Pancreas (tissue), 10 donors: ENCODE measurements around the gene AFF3. TPM values are rescaled to one million over a fixed set of nuclear protein-coding genes. Genes with fewer than 3 reads are reported as not detected.
"Not testable (repeated sequence)": the region's sequence is repeated elsewhere in the genome, so short reads cannot be mapped to it uniquely, and the experiment has no call there.

ENCODE experiments used
- ATAC-seq, 4 donors: fragments of 200-7000 bp; cut with Tn5 transposase; one replicate each; pipeline versions ENCODE4 v1.8.0 to v1.9.1; 2020; ENCODE audit warnings: mild to moderate bottlenecking in 4 of 4, moderate library complexity in 4 of 4
- DNase-seq, 6 donors: peaks; one replicate each; pipeline ENCODE4 v3.0.0-alpha.2; 2020
- FAIRE-seq: peaks from 2 replicates; lab custom pipeline; 2012; peaks lifted over from hg19 to GRCh38; lab: Jason Lieb, UNC
- H3K27ac ChIP-seq, 4 donors: fragments of 200-600 bp; sonication (generic); 1 replicate in 3 of 4; 2 replicates in 1 of 4; pipeline versions ENCODE4 v1.5.0 to v1.8.0; 2020
- H3K27me3 ChIP-seq, 4 donors: fragments of 200-600 bp; one replicate each; pipeline ENCODE4 v1.8.0; 2021
- H3K36me3 ChIP-seq, 3 donors: fragments of 200-600 bp; sonication (generic) in 1 of 3; one replicate each; pipeline versions ENCODE4 v1.5.0 to v1.8.0; 2020 to 2021
- H3K4me1 ChIP-seq, 3 donors: fragments of 200-600 bp; one replicate each; pipeline ENCODE4 v1.8.0; 2021
- H3K4me3 ChIP-seq, 4 donors: fragments of 200-600 bp; sonication (generic) in 2 of 4; one replicate each; pipeline versions ENCODE4 v1.5.0 to v1.8.0; 2020 to 2021
- H3K9me3 ChIP-seq, 4 donors: fragments of 200-600 bp; one replicate each; pipeline ENCODE4 v1.8.0; 2021
- WGBS, 2 donors: extraction: QIAGEN DNeasy Blood & Tissue Kit; methylation state at CpG; one replicate each; pipeline ENCODE4 v1.1.7; 2013; 5-methylcytosine and 5-hydroxymethylcytosine counted together
- intact Hi-C, 3 donors: fragments of 100-400 bp; cut with DNase I; formaldehyde crosslinking; loops; one replicate each; pipeline versions ENCODE4 v1.11.1 to v1.14.2; 2022
- polyA plus RNA-seq, 2 donors: library from polyadenylated mRNA; stranded (reverse); fragments of 200-250 nt; gene quantifications; one replicate each; pipeline ENCODE4 v1.2.3, GENCODE V29; 2013
- total RNA-seq, 6 donors: library from RNA; stranded (reverse); fragmentation: NEBNext Ultra II Directional in 4 of 6; extraction: Animal tissue kit (Norgen Biotek cat#: 25700) in 4 of 6; gene quantifications; one replicate each; pipeline versions ENCODE4 v1.2.1 to v1.2.4, GENCODE V29; 2021 to 2023
- TF ChIP-seq, protein P1 (sequence below), 4 donors: fragments of 200-600 bp; sonication (generic) in 3 of 4; IDR thresholded peaks; one replicate each; pipeline versions ENCODE4 v1.5.0 to v1.8.0; 2021; ENCODE audit warnings: antibody characterized with exemption in 4 of 4
- donor health status: healthy with polysubstance abuse.
- donor health status: DM: no; HTN: no; CAD: no; lungs with moderate emphysema.
- donor health status: DM: no; HTN: no; CAD: no.
- donor health status: control.
- donor health status: control.
- donor health status: Bipolar disorder and iron deficiency.
- donor health status: DM: yes; HTN: yes; CAD: no.
- donor health status: DM: no; HTN: no; CAD: no.
- donor health status: DM: no; HTN: no; CAD: no.
- donor health status: DM: yes; HTN: yes; CAD: no.

Gene AFF3
- total and polyA plus RNA-seq, 8 donors = 0.19 to 1.1 (median 0.54) TPM

DNA sequence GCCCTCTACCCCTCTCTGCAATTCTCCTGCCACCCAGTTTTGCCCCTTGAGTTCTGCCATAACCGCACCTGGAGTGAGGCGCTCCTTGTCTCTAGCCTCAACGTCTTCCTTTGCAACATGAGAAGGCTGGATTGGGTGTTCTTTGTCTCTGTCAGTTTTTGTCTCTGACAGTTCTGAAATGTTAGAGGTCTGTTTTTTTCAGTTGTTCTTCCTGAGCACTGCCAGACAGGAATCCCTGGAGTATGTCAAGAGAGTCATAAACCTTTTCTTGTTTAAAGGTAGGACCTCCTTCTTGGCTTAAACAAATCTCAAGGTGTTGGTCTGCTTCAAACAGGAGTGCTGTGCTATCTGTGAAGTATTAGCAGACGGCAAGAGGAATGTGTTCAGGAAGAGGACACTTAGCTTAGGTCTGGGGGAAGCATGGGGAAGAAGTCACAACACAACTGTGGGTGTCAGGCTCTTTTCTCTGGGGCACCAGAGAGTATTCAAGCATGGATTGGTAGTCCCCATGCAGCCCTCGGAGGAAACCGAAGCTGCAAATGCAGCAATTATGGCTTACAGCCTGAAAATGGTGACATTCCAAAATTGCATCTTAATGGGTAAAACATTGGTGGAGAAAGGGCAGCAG is 32.3 kb downstream of the AFF3 start:
- DNase-seq (no peak), FAIRE-seq (no peak), ATAC-seq (no peak)
- no peak overlapping the region for H3K27ac ChIP-seq
- H3K27me3 ChIP-seq = no peaks in the 10 kb centered on the region
- WGBS, 2 donors = 69 to 74% methylated on average over 6 of the region's 6 CpGs
- no peak overlapping the region for H3K4me3 ChIP-seq
- intact Hi-C loops = no loop called here
- no peaks in the 10 kb centered on the region for H3K36me3 ChIP-seq
- TF ChIP-seq, protein P1, sequence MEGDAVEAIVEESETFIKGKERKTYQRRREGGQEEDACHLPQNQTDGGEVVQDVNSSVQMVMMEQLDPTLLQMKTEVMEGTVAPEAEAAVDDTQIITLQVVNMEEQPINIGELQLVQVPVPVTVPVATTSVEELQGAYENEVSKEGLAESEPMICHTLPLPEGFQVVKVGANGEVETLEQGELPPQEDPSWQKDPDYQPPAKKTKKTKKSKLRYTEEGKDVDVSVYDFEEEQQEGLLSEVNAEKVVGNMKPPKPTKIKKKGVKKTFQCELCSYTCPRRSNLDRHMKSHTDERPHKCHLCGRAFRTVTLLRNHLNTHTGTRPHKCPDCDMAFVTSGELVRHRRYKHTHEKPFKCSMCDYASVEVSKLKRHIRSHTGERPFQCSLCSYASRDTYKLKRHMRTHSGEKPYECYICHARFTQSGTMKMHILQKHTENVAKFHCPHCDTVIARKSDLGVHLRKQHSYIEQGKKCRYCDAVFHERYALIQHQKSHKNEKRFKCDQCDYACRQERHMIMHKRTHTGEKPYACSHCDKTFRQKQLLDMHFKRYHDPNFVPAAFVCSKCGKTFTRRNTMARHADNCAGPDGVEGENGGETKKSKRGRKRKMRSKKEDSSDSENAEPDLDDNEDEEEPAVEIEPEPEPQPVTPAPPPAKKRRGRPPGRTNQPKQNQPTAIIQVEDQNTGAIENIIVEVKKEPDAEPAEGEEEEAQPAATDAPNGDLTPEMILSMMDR (IDR thresholded peaks at IDR 0.05) = no peak
- H3K9me3 ChIP-seq = no peaks in the 10 kb centered on the region
- H3K4me1 ChIP-seq = no peaks in the 10 kb centered on the region

DNA sequence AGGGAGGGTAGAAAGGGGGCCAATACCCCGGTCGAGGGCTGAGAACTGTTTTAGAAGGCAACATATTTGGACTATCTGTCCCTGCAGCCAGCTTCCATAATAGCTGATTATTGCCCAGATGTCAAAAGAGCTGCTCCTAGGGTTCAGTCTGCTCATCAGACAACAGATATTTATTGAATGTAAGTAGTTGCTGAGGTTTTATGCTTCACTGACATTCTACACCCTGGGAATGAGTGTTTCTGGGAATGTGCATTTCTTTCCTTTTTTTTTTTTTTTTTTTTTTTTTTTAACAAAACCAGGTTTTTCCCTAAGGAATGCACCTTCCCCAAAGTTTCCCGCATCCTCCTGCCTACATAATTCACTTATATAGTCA is 33.8 kb downstream of the AFF3 start:
- H3K4me3 ChIP-seq, H3K9me3 ChIP-seq, H3K27ac ChIP-seq, intact Hi-C loops, ATAC-seq, H3K27me3 ChIP-seq, FAIRE-seq, H3K36me3 ChIP-seq, DNase-seq, H3K4me1 ChIP-seq: not testable (repeated sequence)
- WGBS, 2 donors = 60 to 66% methylated on average over 3 of the region's 3 CpGs

DNA sequence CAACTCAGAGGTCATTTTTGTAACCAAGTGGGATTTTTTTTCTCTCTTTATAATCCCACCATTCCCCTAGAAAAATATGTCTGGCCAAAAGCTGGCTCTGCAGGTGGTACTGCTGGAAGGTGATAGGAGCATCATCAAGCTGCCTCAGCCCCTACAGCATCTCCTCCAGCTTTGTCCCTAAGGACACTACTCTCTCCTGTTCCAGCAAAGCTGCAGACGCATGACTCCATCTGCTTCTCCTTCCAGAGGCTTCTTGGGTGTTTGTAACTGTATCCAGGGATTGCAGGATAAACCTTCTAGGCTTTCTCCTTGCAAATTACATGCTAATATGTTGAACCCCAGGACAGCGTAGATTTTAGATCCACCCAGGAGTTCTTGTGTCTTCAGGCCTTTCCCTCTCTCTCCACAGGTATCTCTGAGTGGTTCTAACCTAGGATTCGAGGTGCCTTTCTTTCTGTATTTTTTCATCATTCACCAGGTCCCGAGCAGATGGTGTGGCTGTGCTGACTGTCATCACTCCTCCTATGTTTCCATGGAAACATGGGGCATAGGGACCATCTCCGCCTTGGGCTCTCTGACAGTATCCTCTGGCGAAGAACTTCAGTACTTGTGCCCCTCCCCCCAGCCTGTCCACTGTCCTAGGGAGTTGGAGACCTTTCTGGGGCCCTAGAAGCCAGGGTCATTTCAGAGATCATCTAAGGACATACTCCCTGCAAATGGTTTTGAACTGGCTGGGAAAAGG is 34.3 kb downstream of the AFF3 start:
- H3K27ac ChIP-seq = no peak overlapping the region
- H3K4me1 ChIP-seq = no peaks in the 10 kb centered on the region
- FAIRE-seq = no peak
- ATAC-seq = no peak
- intact Hi-C loops = no loop called here
- H3K9me3 ChIP-seq = no peaks in the 10 kb centered on the region
- no peak for DNase-seq
- H3K4me3 ChIP-seq = no peak overlapping the region
- H3K27me3 ChIP-seq = no peaks in the 10 kb centered on the region
- no peaks in the 10 kb centered on the region for H3K36me3 ChIP-seq
- WGBS, 2 donors = 74 to 83% methylated on average over 6 of the region's 6 CpGs
- TF ChIP-seq, protein P1 (IDR thresholded peaks at IDR 0.05) = no peak

GRCh38 chr2:100107440-100107839 is 35.0 kb downstream of the AFF3 start:
- intact Hi-C loops = no loop called here
- TF ChIP-seq, protein P1 (IDR thresholded peaks at IDR 0.05) = no peak
- Histone ChIP-seq H3K27ac (no peak overlapping the region), H3K4me1 (no peaks in the 10 kb centered on the region), H3K27me3 (no peaks in the 10 kb centered on the region), H3K4me3 (no peak overlapping the region), H3K9me3 (no peaks in the 10 kb centered on the region), H3K36me3 (no peaks in the 10 kb centered on the region)
- ATAC-seq (no peak), FAIRE-seq (no peak), DNase-seq (no peak)
- WGBS, 2 donors = 75 to 82% methylated on average over 1 of the region's 1 CpG

DNA sequence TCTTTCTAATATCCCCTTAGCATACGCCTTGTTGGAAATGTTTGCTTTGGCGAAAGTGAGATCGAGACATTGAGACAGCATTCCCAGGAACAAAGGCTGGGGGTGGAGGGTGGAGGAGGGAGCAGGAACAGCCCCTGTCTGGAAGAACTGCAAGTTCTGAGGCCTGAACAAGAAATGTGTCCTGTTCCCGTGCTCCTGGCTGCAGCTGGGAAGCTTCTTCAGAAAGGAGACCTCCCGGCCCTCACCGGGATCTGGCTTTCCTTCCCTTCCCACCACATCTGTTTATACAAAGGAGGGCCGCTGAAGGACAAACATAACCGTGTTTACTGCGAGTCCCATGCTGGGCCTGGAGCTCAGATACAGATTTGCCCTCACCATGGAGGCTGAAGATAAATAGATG is 35.9 kb downstream of the AFF3 start:
- Histone ChIP-seq H3K27me3 (no peaks in the 10 kb centered on the region), H3K4me1 (no peaks in the 10 kb centered on the region), H3K9me3 (no peaks in the 10 kb centered on the region), H3K36me3 (no peaks in the 10 kb centered on the region), H3K27ac (no peak overlapping the region), H3K4me3 (no peak overlapping the region)
- no peak for FAIRE-seq
- no peak for DNase-seq
- WGBS, 2 donors = 74 to 86% methylated on average over 9 of the region's 9 CpGs
- intact Hi-C loops = no loop called here
- TF ChIP-seq, protein P1 (IDR thresholded peaks at IDR 0.05) = no peak
- ATAC-seq = no peak
